OCI-LY7 (cell line): ENCODE data around the gene NOM1. TPM values are rescaled to one million over a fixed set of nuclear protein-coding genes. Genes with fewer than 3 reads are reported as not detected.

ENCODE experiments used
- BruUV-seq: library from RNA; stranded (reverse); fragments of 400-500 nt; replicated peaks from 2 replicates; lab custom pipeline; 2021; lab: Mats Ljungman, UMichigan
- CTCF ChIA-PET: fragments of 300-600 bp; sonication (Branson Sonifier 250); formaldehyde crosslinking; loops from one replicate; lab custom pipeline; 2022; ENCODE audit warnings: antibody characterized with exemption; ENCODE audit not compliant: unreplicated experiment; lab: Charles Lee
- POLR2A ChIA-PET: fragments of 300-600 bp; sonication (Branson Sonifier 250); formaldehyde crosslinking; loops from one replicate; lab custom pipeline; 2022; ENCODE audit warnings: antibody characterized with exemption; lab: Charles Lee
- DNase-seq: peaks from one replicate; pipeline ENCODE4 v3.0.0-alpha.2; 2015; ENCODE audit warnings: low spot score
- H2AFZ ChIP-seq: fragments of 200-600 bp; sonication (generic), shearing (Covaris generic); 2 replicates; pipeline ENCODE4 v1.6.1; 2014; ENCODE audit warnings: mild to moderate bottlenecking, antibody characterized with exemption, low read length, moderate library complexity
- H3K27ac ChIP-seq: fragments of 200-600 bp; sonication (generic); 2 replicates; pipeline ENCODE4 v1.5.1; 2014; ENCODE audit warnings: mixed run types, low read depth, mild to moderate bottlenecking, moderate library complexity, low read length, inconsistent platforms; ENCODE audit not compliant: poor library complexity, severe bottlenecking
- H3K36me3 ChIP-seq: fragments of 200-600 bp; sonication (generic); 2 replicates; pipeline ENCODE4 v1.6.1; 2014; ENCODE audit warnings: mild to moderate bottlenecking, antibody characterized with exemption, low read length, moderate library complexity, mixed read lengths; ENCODE audit not compliant: insufficient read depth
- H3K4me1 ChIP-seq: fragments of 200-600 bp; sonication (generic); 2 replicates; pipeline ENCODE4 v1.5.1; 2014; ENCODE audit warnings: mild to moderate bottlenecking, low read length; ENCODE audit not compliant: insufficient read depth, poor library complexity, severe bottlenecking
- H3K4me2 ChIP-seq: fragments of 200-600 bp; sonication (generic); 2 replicates; pipeline ENCODE4 v1.6.1; 2014; ENCODE audit warnings: mild to moderate bottlenecking, low read length
- H3K4me3 ChIP-seq: fragments of 200-600 bp; sonication (generic); 2 replicates; pipeline ENCODE4 v1.5.1; 2014; ENCODE audit warnings: mild to moderate bottlenecking, low read depth, low read length; ENCODE audit not compliant: poor library complexity, severe bottlenecking
- H3K79me2 ChIP-seq: fragments of 200-600 bp; sonication (generic); 2 replicates; pipeline ENCODE4 v1.6.1; 2016; ENCODE audit warnings: low read depth, mild to moderate bottlenecking, low read length, moderate library complexity, mixed read lengths; ENCODE audit not compliant: insufficient read depth
- H3K9me2 ChIP-seq: fragments of 200-600 bp; sonication (generic); 2 replicates; pipeline ENCODE4 v1.6.1; 2016; ENCODE audit warnings: mild to moderate bottlenecking, low read length, mixed read lengths; ENCODE audit not compliant: insufficient read depth
- H3K9me3 ChIP-seq: fragments of 200-600 bp; sonication (generic); 2 replicates; pipeline ENCODE4 v1.6.1; 2014; ENCODE audit warnings: mild to moderate bottlenecking, mixed run types, low read length, mixed read lengths
- H4K20me1 ChIP-seq: fragments of 200-600 bp; sonication (generic); 2 replicates; pipeline ENCODE4 v1.6.1; 2014; ENCODE audit warnings: mild to moderate bottlenecking, antibody characterized with exemption, low read length, moderate library complexity, mixed read lengths; ENCODE audit not compliant: insufficient read depth
- EZH2phosphoT487 ChIP-seq: fragments of 200-600 bp; sonication (generic); IDR thresholded peaks from 2 replicates; pipeline ENCODE4 v1.6.1; 2018; ENCODE audit warnings: low read depth, borderline replicate concordance, mild to moderate bottlenecking, mixed run types, antibody characterized with exemption, low read length, moderate library complexity, mixed read lengths
- intact Hi-C: fragments of 100-400 bp; cut with micrococcal nuclease; formaldehyde crosslinking; loops from one replicate; pipeline ENCODE4 v1.10.0; 2022; ENCODE audit not compliant: unreplicated experiment
- total RNA-seq, 2 experiments: library from RNA; depleted of rRNA in 1 of 2; stranded (reverse); fragments of >200 nt in 1 of 2; shearing (Covaris generic) in 1 of 2; gene quantifications; 2 replicates each; pipeline ENCODE4 v1.2.3, GENCODE V29; 2014 to 2022
- TF ChIP-seq, protein P1 (sequence below): fragments of 200-600 bp; sonication (generic); conservative IDR thresholded peaks from 2 replicates; pipeline ENCODE4 v1.5.1; 2014; ENCODE audit warnings: mild to moderate bottlenecking, antibody characterized with exemption, low read length, moderate library complexity, mixed read lengths

NOM1 gene
- total RNA-seq, 2 experiments from 2014 or later = 40.2 to 59.9 TPM

DNA sequence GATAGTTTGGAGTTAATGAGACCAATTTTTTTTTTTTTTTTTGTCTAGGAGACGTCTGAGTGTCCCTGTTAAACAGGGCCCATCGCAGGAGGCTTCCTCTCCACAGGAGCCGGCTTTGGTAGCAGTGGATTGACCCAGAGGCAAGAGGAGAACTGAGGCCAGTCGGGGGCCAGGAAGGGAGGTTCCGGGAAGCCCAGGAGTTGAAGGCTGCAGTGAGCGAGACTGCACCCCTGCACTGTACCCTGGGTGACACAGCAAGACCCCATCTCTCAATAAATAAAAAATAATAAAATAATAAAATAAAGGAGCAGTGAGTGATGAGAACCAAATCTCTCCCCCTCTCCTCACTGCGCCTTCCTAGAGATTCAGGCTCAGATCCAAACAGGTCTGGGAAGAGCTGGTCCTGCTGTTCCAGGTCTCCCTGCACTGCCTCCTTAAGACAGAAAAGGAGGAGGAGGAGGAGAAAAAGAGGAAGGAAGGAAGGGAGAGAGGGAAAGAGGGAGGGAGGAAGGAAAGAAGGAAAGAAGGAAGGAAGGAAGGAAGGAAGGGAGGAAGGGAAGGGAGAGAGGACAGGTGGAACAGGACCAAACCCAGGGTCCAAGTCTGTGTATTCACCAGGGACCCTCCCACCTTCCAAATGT lies 57.4 kb downstream of the NOM1 start:
- no peaks in the 10 kb centered on the region for H3K9me2 ChIP-seq
- no peaks in the 10 kb centered on the region; the same call in 1 of the 2 replicates for H4K20me1 ChIP-seq
- TF ChIP-seq, protein P1, sequence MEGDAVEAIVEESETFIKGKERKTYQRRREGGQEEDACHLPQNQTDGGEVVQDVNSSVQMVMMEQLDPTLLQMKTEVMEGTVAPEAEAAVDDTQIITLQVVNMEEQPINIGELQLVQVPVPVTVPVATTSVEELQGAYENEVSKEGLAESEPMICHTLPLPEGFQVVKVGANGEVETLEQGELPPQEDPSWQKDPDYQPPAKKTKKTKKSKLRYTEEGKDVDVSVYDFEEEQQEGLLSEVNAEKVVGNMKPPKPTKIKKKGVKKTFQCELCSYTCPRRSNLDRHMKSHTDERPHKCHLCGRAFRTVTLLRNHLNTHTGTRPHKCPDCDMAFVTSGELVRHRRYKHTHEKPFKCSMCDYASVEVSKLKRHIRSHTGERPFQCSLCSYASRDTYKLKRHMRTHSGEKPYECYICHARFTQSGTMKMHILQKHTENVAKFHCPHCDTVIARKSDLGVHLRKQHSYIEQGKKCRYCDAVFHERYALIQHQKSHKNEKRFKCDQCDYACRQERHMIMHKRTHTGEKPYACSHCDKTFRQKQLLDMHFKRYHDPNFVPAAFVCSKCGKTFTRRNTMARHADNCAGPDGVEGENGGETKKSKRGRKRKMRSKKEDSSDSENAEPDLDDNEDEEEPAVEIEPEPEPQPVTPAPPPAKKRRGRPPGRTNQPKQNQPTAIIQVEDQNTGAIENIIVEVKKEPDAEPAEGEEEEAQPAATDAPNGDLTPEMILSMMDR = no peak
- TF ChIP-seq EZH2phosphoT487 = no peak
- H3K36me3 ChIP-seq = no peaks in the 10 kb centered on the region
- intact Hi-C loops = no loop called here
- H3K9me3 ChIP-seq = no peaks in the 10 kb centered on the region
- H3K4me3 ChIP-seq = no peak overlapping the region
- H3K79me2 ChIP-seq = no peaks in the 10 kb centered on the region
- no peak overlapping the region for H3K4me2 ChIP-seq
- ChIA-PET POLR2A (no interaction called here), CTCF (no interaction called here)
- H2AFZ ChIP-seq = no peak overlapping the region
- no peak overlapping the region for H3K27ac ChIP-seq
- DNase-seq = no peak
- no TSS peak for BruUV-seq
- peaks cover 13% of the 10 kb centered on the region for H3K4me1 ChIP-seq

DNA sequence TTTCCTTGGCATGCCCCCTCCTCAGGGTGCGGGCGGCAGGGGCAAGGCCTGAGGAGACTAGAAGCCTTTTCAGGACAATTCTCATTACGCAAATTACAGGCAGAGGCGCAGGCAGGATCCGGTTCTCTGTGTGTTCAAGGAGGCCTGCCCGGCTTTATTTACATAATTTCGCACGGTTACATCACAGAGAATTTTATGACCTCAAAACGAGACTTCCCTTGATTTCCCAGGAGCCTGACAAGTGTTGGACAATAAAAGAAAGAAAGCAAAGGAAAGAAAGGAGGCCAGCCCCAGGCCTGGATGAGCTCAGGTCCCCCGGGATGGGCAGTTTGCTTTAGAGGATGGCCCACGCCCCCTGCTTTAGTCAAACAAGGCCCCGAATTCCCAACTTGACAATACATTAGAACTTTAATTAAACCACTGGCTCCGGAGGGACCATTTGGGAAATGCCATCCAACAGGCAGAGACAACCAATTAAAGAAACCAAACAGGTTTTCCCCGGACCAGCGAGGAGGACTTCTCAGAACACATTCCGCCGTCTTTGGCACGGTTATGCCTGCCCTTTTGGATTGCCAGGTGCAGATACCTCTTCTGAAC lies 58.1 kb downstream of the NOM1 start:
- no peak overlapping the region for H3K4me3 ChIP-seq
- H3K4me1 ChIP-seq = peaks cover 15% of the 10 kb centered on the region
- no peaks in the 10 kb centered on the region for H3K9me3 ChIP-seq
- no peaks in the 10 kb centered on the region for H3K9me2 ChIP-seq
- no peaks in the 10 kb centered on the region; the same call in 1 of the 2 replicates for H4K20me1 ChIP-seq
- POLR2A ChIA-PET = no interaction called here
- no peak for DNase-seq
- H3K27ac ChIP-seq = no peak overlapping the region
- CTCF ChIA-PET = no interaction called here
- H2AFZ ChIP-seq = no peak overlapping the region
- no TSS peak for BruUV-seq
- intact Hi-C loops = no loop called here
- no peak overlapping the region for H3K4me2 ChIP-seq
- no peaks in the 10 kb centered on the region for H3K79me2 ChIP-seq
- no peaks in the 10 kb centered on the region for H3K36me3 ChIP-seq
- peak; percentile 50; the same call in 1 of the 2 replicates for TF ChIP-seq EZH2phosphoT487
- TF ChIP-seq, protein P1 = no peak
